ENCODE data around the gene RBMS3. TPM values are rescaled to one million over a fixed set of nuclear protein-coding genes. Genes with fewer than 3 reads are reported as not detected.

RBMS3 gene
- total RNA-seq, 2 donors from 2014 or later = 2.8 to 9.6 TPM

GRCh38 chr3:29334706-29335105, 53.8 kb downstream of the RBMS3 start:
- Histone ChIP-seq H3K4me3 (no peak overlapping the region), H3K4me1 (no peaks in the 10 kb centered on the region), H3K9ac (ENCODE audit: low read depth in 2 of 2, low read length in 2 of 2) (no peak overlapping the region), H3K27me3 (no peaks in the 10 kb centered on the region), H3K9me3 (no peaks in the 10 kb centered on the region), H3K36me3 (no peaks in the 10 kb centered on the region), H3K27ac (no peak overlapping the region)
- TF ChIP-seq CTCF (IDR thresholded peaks at IDR 0.05) = no peak
- no peak for DNase-seq
- intact Hi-C loops (cut with DNase I) = no loop called here

- Histone ChIP-seq H3K27ac (peak overlapping the region; percentile 28), H3K27me3 (no peaks in the 10 kb centered on the region), H3K4me3 (peak overlapping the region; percentile 4), H3K4me1 (no peaks in the 10 kb centered on the region), H3K9ac (ENCODE audit: low read depth in 2 of 2, low read length in 2 of 2) (no peak overlapping the region), H3K9me3 (no peaks in the 10 kb centered on the region), H3K36me3 (no peaks in the 10 kb centered on the region)
- no peak for TF ChIP-seq CTCF (IDR thresholded peaks at IDR 0.05)
- intact Hi-C loops (cut with DNase I) = no loop called here
- DNase-seq = peak; percentile 44
These were observed 54.6 kb downstream of the RBMS3 start for GRCh38 chr3:29335438-29335837.

GRCh38 chr3:29335943-29336342, 55.1 kb downstream of the RBMS3 start:
- Histone ChIP-seq H3K36me3 (no peaks in the 10 kb centered on the region), H3K27ac (peak overlapping the region; percentile 28), H3K4me3 (peak overlapping the region; percentile 4), H3K27me3 (no peaks in the 10 kb centered on the region), H3K4me1 (no peaks in the 10 kb centered on the region), H3K9ac (ENCODE audit: low read depth in 2 of 2, low read length in 2 of 2) (no peak overlapping the region), H3K9me3 (no peaks in the 10 kb centered on the region)
- intact Hi-C loops (cut with DNase I) = no loop called here
- DNase-seq = no peak
- no peak for TF ChIP-seq CTCF (IDR thresholded peaks at IDR 0.05)

- H3K9me3 ChIP-seq = no peaks in the 10 kb centered on the region
- no peaks in the 10 kb centered on the region for H3K36me3 ChIP-seq
- H3K4me3 ChIP-seq = no peak overlapping the region
- no peak for TF ChIP-seq CTCF (IDR thresholded peaks at IDR 0.05)
- H3K9ac ChIP-seq (ENCODE audit: low read depth in 2 of 2, low read length in 2 of 2) = no peak overlapping the region
- intact Hi-C loops (cut with DNase I) = no loop called here
- no peaks in the 10 kb centered on the region for H3K4me1 ChIP-seq
- H3K27me3 ChIP-seq = no peaks in the 10 kb centered on the region
- DNase-seq = no peak
- H3K27ac ChIP-seq = no peak overlapping the region
These were observed 56.7 kb downstream of the RBMS3 start for GRCh38 chr3:29337565-29337964.

- intact Hi-C loops (cut with DNase I) = no loop called here
- TF ChIP-seq CTCF (IDR thresholded peaks at IDR 0.05) = no peak
- DNase-seq = no peak
- no peaks in the 10 kb centered on the region for H3K36me3 ChIP-seq
- H3K27me3 ChIP-seq = no peaks in the 10 kb centered on the region
- no peak overlapping the region for H3K4me3 ChIP-seq
- no peak overlapping the region for H3K27ac ChIP-seq
- H3K4me1 ChIP-seq = no peaks in the 10 kb centered on the region
- H3K9me3 ChIP-seq = no peaks in the 10 kb centered on the region
- no peak overlapping the region for H3K9ac ChIP-seq (ENCODE audit: low read depth in 2 of 2, low read length in 2 of 2)
These were observed 57.5 kb downstream of the RBMS3 start for GRCh38 chr3:29338377-29338776.

Measured in colonic mucosa (tissue), 4 donors.